Diencephalon (tissue), 1 donor: Measurements from ENCODE around the gene ZDHHC11B. TPM values are rescaled to one million over a fixed set of nuclear protein-coding genes. Genes with fewer than 3 reads are reported as not detected.

ENCODE experiments used
- total RNA-seq: library from RNA; depleted of rRNA; stranded (reverse); fragments of >200 nt; gene quantifications from one replicate; pipeline ENCODE4 v1.2.3, GENCODE V29; 2014

The ZDHHC11B gene
- total RNA-seq = 7.6 TPM

DNA sequence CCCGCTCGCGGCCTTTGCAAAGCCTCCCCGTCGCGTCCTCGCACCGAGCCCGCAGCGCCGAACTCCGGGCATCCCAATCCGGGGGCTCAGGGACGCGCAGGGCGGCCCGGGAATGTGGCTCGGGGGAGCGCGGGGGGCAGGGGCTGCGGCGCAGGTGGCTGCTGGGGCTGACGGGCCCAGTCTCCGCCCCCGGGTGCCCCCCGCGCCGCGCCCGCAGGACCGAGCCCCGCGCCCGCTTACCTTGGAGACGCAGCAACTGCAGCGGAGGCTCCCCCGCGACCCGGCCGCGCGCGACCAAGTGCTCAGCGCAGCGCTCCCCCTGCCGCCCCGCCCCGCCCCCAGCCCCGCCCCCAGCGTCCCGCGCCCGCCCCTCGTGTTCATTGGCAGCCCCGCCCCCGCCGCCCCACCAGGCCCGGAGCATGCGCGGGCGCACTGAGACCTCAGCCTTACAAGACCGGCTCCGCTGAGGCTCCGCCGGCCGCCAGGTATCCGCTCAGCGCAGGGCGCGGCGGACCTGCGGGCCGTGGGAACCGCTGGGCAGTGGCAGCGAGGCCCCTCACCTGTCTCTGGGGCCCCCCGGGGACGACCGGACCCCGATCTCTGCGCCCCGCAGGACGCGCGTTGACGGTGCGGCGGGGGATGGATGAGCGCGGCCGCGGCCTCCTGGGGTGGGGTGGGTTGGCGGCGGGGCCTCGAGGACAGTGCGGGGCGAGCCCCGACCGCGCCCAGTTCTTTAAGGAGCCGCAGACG lies at the start of gene ZDHHC11B:
TSS of gene ZDHHC11B (minus strand) at position 302 of the 750 bp plus-strand sequence. CDS start 17,810 bp downstream, outside the sequence.

DNA sequence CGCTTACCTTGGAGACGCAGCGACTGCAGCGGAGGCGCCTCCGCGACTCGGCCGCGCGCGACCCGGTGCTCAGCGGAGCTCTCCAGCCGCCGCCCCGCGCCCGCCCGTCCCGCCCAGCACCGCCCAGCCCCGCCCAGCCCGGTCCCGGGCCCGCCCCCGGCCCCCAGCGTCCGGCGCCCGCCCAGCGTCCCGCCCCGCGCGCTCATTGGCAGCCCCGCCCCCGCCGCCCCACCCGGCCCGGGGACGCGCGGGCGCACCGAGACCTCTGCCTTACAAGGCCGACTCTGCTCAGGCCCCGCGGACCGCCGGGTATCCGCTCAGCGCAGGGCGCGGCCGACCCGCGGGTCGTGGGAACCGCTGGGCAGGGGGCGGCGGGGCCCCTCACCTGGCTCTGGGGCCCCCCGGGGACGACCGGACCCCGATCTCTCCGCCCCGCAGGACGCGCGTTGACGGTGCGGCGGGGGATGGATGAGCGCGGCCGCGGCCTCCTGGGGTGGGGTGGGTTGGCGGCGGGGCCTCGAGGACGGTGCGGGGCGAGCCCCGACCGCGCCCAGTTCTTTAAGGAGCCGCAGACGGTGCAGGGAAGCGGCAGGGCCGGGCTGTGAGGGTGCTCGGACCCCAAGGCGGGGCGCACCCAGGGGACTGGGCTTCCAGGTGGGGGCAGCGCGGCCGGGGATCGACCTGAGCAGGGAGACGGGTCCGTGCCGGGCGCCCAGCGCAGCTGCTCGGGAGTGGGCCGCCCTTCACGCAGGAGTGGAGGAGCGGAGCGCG lies 91.1 kb downstream of the ZDHHC11B start, which contains the start of gene TPPP:
TSS of gene TPPP (minus strand) at position 82 of the 771 bp plus-strand sequence. CDS start 15,292 bp downstream, outside the sequence.

Other genes with a start within 250 kb of the ZDHHC11B start
- gene CEP72, start 172.4 kb downstream of the ZDHHC11B start, total RNA-seq = 4.6 TPM
- 27.5 TPM for gene TPPP, start 91.4 kb downstream of the ZDHHC11B start, total RNA-seq
- 10.4 TPM for gene ZDHHC11, start 66.3 kb upstream of the ZDHHC11B start, total RNA-seq
- gene BRD9, start 108.1 kb upstream of the ZDHHC11B start, total RNA-seq = 42.0 TPM
- gene TRIP13, start 108.2 kb upstream of the ZDHHC11B start, total RNA-seq = 8.8 TPM
- gene NKD2, start 224.1 kb upstream of the ZDHHC11B start, total RNA-seq = 5.3 TPM